Neuronal stem cell (in vitro differentiated cells): ENCODE results near the gene NCEH1.
A peak's percentile ranks its signal among the peaks of the same experiment; 100 is the strongest.

Experiments
- DNase-seq: peaks from one replicate; pipeline ENCODE4 v3.0.0-alpha.2; 2013; ENCODE audit warnings: low spot score
- H2AFZ ChIP-seq: one replicate; pipeline ENCODE4 v1.6.1; 2013; ENCODE audit warnings: mild to moderate bottlenecking, low read length, inconsistent platforms
- H2AK5ac ChIP-seq: 2 replicates; pipeline ENCODE4 v1.6.1; 2013; ENCODE audit warnings: low read depth, mild to moderate bottlenecking, inconsistent platforms, low read length, moderate library complexity, mixed read lengths
- H2BK120ac ChIP-seq: 2 replicates; pipeline ENCODE4 v1.6.1; 2013; ENCODE audit warnings: low read depth, mild to moderate bottlenecking, inconsistent platforms, low read length, moderate library complexity, mixed read lengths
- H2BK12ac ChIP-seq: one replicate; pipeline ENCODE4 v1.6.1; 2013; ENCODE audit warnings: low read length, inconsistent platforms
- H2BK15ac ChIP-seq: 2 replicates; pipeline ENCODE4 v1.6.1; 2013; ENCODE audit warnings: mild to moderate bottlenecking, low read length, inconsistent platforms, mixed read lengths
- H2BK5ac ChIP-seq: one replicate; pipeline ENCODE4 v1.6.1; 2013; ENCODE audit warnings: inconsistent platforms, mild to moderate bottlenecking, low read length, moderate library complexity
- H3K14ac ChIP-seq: one replicate; pipeline ENCODE4 v1.6.1; 2013; ENCODE audit warnings: low read length, inconsistent platforms
- H3K18ac ChIP-seq: 2 replicates; pipeline ENCODE4 v1.6.1; 2013; ENCODE audit warnings: low read length, inconsistent platforms
- H3K23ac ChIP-seq: 2 replicates; pipeline ENCODE4 v1.6.1; 2013; ENCODE audit warnings: low read depth, mild to moderate bottlenecking, mixed read lengths, low read length, inconsistent platforms; ENCODE audit not compliant: poor library complexity
- H3K27ac ChIP-seq: replicated peaks from 3 replicates; pipeline ENCODE4 v1.5.1; 2013; ENCODE audit warnings: low read length, inconsistent platforms
- H3K27me3 ChIP-seq, 3 experiments: 2 replicates each; pipeline ENCODE4 v1.6.1; 2013; ENCODE audit warnings: low read length in 3 of 3, mild to moderate bottlenecking in 2 of 3, inconsistent platforms in 1 of 3, low read depth in 1 of 3, mixed read lengths in 1 of 3, moderate library complexity in 1 of 3; ENCODE audit not compliant: control insufficient read depth in 3 of 3, insufficient read depth in 3 of 3
- H3K36me3 ChIP-seq, 2 donors: replicated peaks in 1 of 2; 2 replicates each; pipeline ENCODE4 v1.6.1; 2013; ENCODE audit warnings: low read length in 2 of 2; ENCODE audit not compliant: control insufficient read depth in 2 of 2, insufficient read depth in 2 of 2
- H3K4ac ChIP-seq: 2 replicates; pipeline ENCODE4 v1.6.1; 2013; ENCODE audit warnings: inconsistent platforms, mild to moderate bottlenecking, low read length, moderate library complexity
- H3K4me1 ChIP-seq, 2 donors: 1 replicate in 1 of 2; 2 replicates in 1 of 2; pipeline ENCODE4 v1.6.1; 2013; ENCODE audit warnings: low read length in 2 of 2, low read depth in 1 of 2; ENCODE audit not compliant: control insufficient read depth in 2 of 2, insufficient read depth in 1 of 2
- H3K4me2 ChIP-seq: one replicate; pipeline ENCODE4 v1.6.1; 2013; ENCODE audit warnings: mild to moderate bottlenecking, low read length, inconsistent platforms; ENCODE audit not compliant: insufficient read depth, poor library complexity, severe bottlenecking
- H3K4me3 ChIP-seq, 2 donors: 2 replicates each; pipeline ENCODE4 v1.5.1; 2013; ENCODE audit warnings: low read length in 2 of 2, mild to moderate bottlenecking in 2 of 2, inconsistent platforms in 1 of 2, moderate library complexity in 1 of 2
- H3K79me1 ChIP-seq: one replicate; pipeline ENCODE4 v1.6.1; 2013; ENCODE audit warnings: low read depth, mild to moderate bottlenecking, inconsistent platforms, low read length, moderate library complexity
- H3K9ac ChIP-seq: one replicate; pipeline ENCODE4 v1.6.1; 2013; ENCODE audit warnings: mild to moderate bottlenecking, low read depth, low read length, inconsistent platforms; ENCODE audit not compliant: poor library complexity
- H3K9me3 ChIP-seq, 2 donors: replicated peaks in 1 of 2; 2 replicates each; pipeline versions ENCODE3 to v1.6.1; 2013; ENCODE audit warnings: low read length in 2 of 2, mild to moderate bottlenecking in 2 of 2, inconsistent platforms in 1 of 2, low read depth in 1 of 2, mixed read lengths in 1 of 2, moderate library complexity in 1 of 2; ENCODE audit not compliant: control insufficient read depth in 2 of 2, insufficient read depth in 1 of 2
- H4K8ac ChIP-seq: one replicate; pipeline ENCODE4 v1.6.1; 2013; ENCODE audit warnings: low read depth, mild to moderate bottlenecking, inconsistent platforms, low read length, moderate library complexity
- H4K91ac ChIP-seq: one replicate; pipeline ENCODE4 v1.6.1; 2013; ENCODE audit warnings: low read length, low read depth, mild to moderate bottlenecking, inconsistent platforms; ENCODE audit not compliant: poor library complexity
- WGBS, 2 donors: extraction: QIAGEN DNeasy Blood & Tissue Kit; methylation state at CpG; one replicate each; pipeline ENCODE4 v1.1.7; 2013; ENCODE audit warnings: missing lambda C conversion rate in 2 of 2, mixed read lengths in 1 of 2; ENCODE audit not compliant: insufficient read length in 2 of 2, insufficient replicate concordance in 1 of 2; ENCODE audit errors: extremely low coverage in 2 of 2; 5-methylcytosine and 5-hydroxymethylcytosine counted together

Gene NCEH1

GRCh38 chr3:172613845-172614244, 97.0 kb downstream of the NCEH1 start:
- H3K4me1 ChIP-seq: no peaks in the 10 kb centered on the region
- H4K8ac ChIP-seq: no peak overlapping the region
- no peak overlapping the region for H3K9ac ChIP-seq
- H2BK120ac ChIP-seq: no peak overlapping the region
- no peaks in the 10 kb centered on the region for H3K79me1 ChIP-seq
- H2BK12ac ChIP-seq: no peak overlapping the region
- no peak for DNase-seq
- H3K4me2 ChIP-seq: no peak overlapping the region
- no peak overlapping the region for H2BK5ac ChIP-seq
- H4K91ac ChIP-seq: no peak overlapping the region
- no peak overlapping the region for H3K23ac ChIP-seq
- no peak overlapping the region for H3K14ac ChIP-seq
- H3K27ac ChIP-seq: no peak overlapping the region
- no peaks in the 10 kb centered on the region for H3K27me3 ChIP-seq
- no CpG with 5 or more reads among the region's 2 CpGs for WGBS, 2 donors
- H2BK15ac ChIP-seq: no peak overlapping the region
- H3K4me3 ChIP-seq: no peak overlapping the region
- H2AFZ ChIP-seq: no peak overlapping the region
- no peak overlapping the region for H3K18ac ChIP-seq
- no peak overlapping the region for H2AK5ac ChIP-seq
- H3K9me3 ChIP-seq: no peaks in the 10 kb centered on the region
- no peak overlapping the region for H3K4ac ChIP-seq
- no peaks in the 10 kb centered on the region for H3K36me3 ChIP-seq

DNA sequence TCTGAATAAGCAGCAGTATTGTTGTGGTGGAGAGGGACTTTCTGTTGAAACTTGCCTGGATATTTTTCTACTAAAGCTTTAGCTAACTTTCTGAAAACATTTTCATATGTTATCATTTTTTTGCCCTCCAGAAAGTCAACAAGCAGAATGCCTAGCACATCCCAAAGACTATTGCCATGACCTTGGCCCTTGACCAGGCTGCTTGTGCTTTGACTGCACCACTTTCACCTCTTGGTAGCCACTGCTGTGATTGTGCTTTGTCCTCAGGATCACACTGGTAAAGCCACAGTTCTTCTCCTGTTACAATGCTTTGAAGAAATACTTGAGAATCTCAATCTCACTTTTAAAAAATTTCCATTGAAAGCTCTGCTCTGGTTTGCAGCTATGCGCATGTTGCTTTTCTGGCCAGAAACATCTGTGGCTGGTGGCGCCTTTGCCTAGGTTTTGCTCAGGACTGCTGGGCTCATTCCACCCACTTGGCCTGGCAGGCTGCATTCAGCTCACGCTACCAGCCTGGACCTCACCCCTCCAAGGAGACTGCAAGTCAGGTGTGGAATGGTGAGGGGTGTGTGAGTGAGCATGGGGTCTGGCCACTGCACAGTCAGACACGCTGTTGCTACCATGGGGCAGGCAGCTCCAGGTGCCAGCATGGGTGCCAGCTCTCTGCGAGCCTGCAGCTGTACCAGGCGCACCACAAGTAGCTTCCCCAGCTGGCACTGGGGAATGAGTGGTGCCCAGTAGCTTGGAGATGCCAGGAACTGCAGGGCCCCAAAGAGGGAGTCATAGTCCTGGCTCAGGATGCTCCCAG, 97.8 kb downstream of the NCEH1 start:
- no peaks in the 10 kb centered on the region for H3K9me3 ChIP-seq
- no peak overlapping the region for H3K4me2 ChIP-seq
- no peaks in the 10 kb centered on the region for H3K79me1 ChIP-seq
- H3K23ac ChIP-seq: no peak overlapping the region
- no CpG with 5 or more reads among the region's 6 CpGs for WGBS, 2 donors
- peaks cover 0 to 2% of the 10 kb centered on the region in 2 donors for H3K4me1 ChIP-seq
- DNase-seq: no peak
- H4K8ac ChIP-seq: no peak overlapping the region
- H3K27me3 ChIP-seq: no peaks in the 10 kb centered on the region
- peak overlapping the region; percentile 3 for H4K91ac ChIP-seq
- no peaks in the 10 kb centered on the region for H3K36me3 ChIP-seq
- H2BK120ac ChIP-seq: no peak overlapping the region
- no peak overlapping the region for H3K4ac ChIP-seq
- H2BK12ac ChIP-seq: no peak overlapping the region
- no peak overlapping the region for H3K14ac ChIP-seq
- H3K9ac ChIP-seq: no peak overlapping the region
- H2AK5ac ChIP-seq: no peak overlapping the region
- H2BK5ac ChIP-seq: no peak overlapping the region
- H3K27ac ChIP-seq: no peak overlapping the region
- H3K18ac ChIP-seq: peak overlapping the region; percentile 5
- no peak overlapping the region for H2AFZ ChIP-seq
- H3K4me3 ChIP-seq: no peak overlapping the region
- no peak overlapping the region for H2BK15ac ChIP-seq

DNA sequence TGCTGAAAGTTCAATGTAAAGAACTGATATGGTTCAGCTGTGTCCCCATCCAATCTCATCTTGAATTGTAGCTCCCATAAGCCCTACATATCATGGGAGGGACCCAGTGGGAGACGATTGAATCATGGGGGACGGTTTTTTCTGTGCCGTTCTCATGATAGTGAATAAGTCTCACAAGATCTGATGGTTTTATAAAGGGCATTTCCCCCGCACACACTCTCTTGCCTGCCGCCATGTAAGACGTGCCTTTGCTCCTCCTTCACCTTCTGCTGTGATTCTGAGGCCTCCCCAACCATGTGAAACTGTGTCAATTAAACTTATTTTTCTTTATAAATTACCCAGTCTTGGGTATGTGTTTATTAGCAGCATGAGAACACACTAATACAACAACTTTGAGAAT, 101.1 kb downstream of the NCEH1 start:
- no peak overlapping the region for H3K14ac ChIP-seq
- peaks cover 2 to 7% of the 10 kb centered on the region in 2 donors for H3K4me1 ChIP-seq
- WGBS, 2 donors: no CpG with 5 or more reads among the region's 6 CpGs
- no peak overlapping the region for H3K27ac ChIP-seq
- no peak overlapping the region for H4K91ac ChIP-seq
- H3K4me3 ChIP-seq: no peak overlapping the region
- H2BK15ac ChIP-seq: no peak overlapping the region
- H3K27me3 ChIP-seq: no peaks in the 10 kb centered on the region
- H2BK12ac ChIP-seq: no peak overlapping the region
- no peak overlapping the region for H3K4me2 ChIP-seq
- H2BK120ac ChIP-seq: no peak overlapping the region
- no peak overlapping the region for H4K8ac ChIP-seq
- DNase-seq: no peak
- H3K18ac ChIP-seq: no peak overlapping the region
- H3K9ac ChIP-seq: no peak overlapping the region
- no peak overlapping the region for H2AK5ac ChIP-seq
- no peak overlapping the region for H2AFZ ChIP-seq
- no peak overlapping the region for H3K4ac ChIP-seq
- H3K9me3 ChIP-seq: no peaks in the 10 kb centered on the region
- H3K23ac ChIP-seq: no peak overlapping the region
- no peaks in the 10 kb centered on the region for H3K79me1 ChIP-seq
- H2BK5ac ChIP-seq: no peak overlapping the region
- no peaks in the 10 kb centered on the region for H3K36me3 ChIP-seq

- no peak overlapping the region for H2BK5ac ChIP-seq
- H3K9me3 ChIP-seq: no peaks in the 10 kb centered on the region
- H4K8ac ChIP-seq: no peak overlapping the region
- H2AFZ ChIP-seq: no peak overlapping the region
- H3K14ac ChIP-seq: no peak overlapping the region
- H3K27ac ChIP-seq: no peak overlapping the region
- no peaks in the 10 kb centered on the region for H3K36me3 ChIP-seq
- no CpG with 5 or more reads among the region's 2 CpGs for WGBS, 2 donors
- no peak overlapping the region for H2BK120ac ChIP-seq
- H4K91ac ChIP-seq: no peak overlapping the region
- no peak overlapping the region for H2BK15ac ChIP-seq
- H3K79me1 ChIP-seq: no peaks in the 10 kb centered on the region
- no peak overlapping the region for H3K9ac ChIP-seq
- H3K4me3 ChIP-seq: no peak overlapping the region
- no peak overlapping the region for H3K23ac ChIP-seq
- no peak overlapping the region for H3K18ac ChIP-seq
- H3K27me3 ChIP-seq: no peaks in the 10 kb centered on the region
- H3K4me2 ChIP-seq: no peak overlapping the region
- no peak for DNase-seq
- no peak overlapping the region for H2BK12ac ChIP-seq
- peaks cover 2 to 7% of the 10 kb centered on the region in 2 donors for H3K4me1 ChIP-seq
- H2AK5ac ChIP-seq: no peak overlapping the region
- H3K4ac ChIP-seq: no peak overlapping the region
These were observed 102.3 kb downstream of the NCEH1 start for GRCh38 chr3:172608575-172608974.
